EL (cell line): Measurements from ENCODE around the gene SLC9A2.

Source experiments
- DNase-seq: peaks from one replicate; pipeline ENCODE4 v3.0.0-alpha.2; 2016

The SLC9A2 gene

DNA sequence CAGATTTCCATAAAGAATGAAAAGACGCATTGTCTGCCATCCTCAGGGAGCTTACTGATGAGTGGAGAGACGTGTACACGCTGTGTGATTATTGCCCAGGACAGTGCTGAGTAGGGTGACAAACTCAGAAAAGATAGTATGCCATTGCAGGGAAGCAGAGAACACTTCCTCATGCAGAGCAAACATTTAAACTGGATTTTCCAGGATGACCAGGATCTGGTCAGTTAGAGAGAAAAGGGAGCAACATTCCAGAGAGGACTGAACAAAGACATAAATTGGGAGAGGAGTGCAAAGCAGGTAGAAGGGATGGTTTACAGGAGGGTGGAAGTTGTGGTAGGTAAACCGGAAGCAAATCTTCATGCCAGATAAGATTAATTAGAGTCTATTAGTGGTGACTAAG, 2.3 kb downstream of the SLC9A2 start:
- DNase-seq, result no peak

DNA sequence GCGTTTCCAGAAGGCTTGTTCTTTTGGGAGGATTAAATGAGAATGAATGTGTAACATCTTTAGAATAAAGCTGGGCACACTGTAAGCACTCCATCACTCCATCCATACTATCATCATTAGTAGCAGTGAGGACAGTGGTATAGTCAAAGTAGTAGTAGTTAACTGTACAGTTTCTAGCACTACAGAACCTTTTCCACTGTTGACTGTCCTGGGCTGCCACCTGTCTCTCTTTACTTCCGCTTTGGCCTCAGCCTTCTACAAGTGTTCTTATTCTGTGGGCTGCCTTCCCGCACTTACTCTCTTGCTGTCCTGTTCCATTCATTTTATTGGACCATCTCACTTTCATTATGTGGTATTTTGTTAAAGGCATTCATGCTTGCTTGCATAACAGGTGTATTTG, 3.3 kb downstream of the SLC9A2 start:
- DNase-seq, result no peak

DNA sequence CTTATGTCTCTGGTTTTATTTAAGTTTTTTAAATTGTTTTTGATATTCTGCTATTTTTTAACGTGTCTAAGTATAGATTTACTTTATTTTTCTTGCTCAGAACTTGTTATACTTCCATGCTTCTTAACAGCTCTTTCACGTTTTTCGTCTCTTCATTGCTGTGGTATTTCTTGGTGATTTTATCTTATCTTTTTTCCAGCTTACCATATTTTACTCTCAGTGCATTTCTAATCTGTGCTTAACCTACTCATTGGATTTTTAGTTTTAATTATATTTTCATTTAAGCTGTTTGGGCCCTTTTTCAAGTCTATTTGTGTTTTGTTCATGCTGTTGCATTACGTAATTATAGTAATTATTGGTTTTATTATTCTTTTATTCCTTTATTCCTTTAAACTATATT, 11.1 kb downstream of the SLC9A2 start:
- no peak for DNase-seq

DNA sequence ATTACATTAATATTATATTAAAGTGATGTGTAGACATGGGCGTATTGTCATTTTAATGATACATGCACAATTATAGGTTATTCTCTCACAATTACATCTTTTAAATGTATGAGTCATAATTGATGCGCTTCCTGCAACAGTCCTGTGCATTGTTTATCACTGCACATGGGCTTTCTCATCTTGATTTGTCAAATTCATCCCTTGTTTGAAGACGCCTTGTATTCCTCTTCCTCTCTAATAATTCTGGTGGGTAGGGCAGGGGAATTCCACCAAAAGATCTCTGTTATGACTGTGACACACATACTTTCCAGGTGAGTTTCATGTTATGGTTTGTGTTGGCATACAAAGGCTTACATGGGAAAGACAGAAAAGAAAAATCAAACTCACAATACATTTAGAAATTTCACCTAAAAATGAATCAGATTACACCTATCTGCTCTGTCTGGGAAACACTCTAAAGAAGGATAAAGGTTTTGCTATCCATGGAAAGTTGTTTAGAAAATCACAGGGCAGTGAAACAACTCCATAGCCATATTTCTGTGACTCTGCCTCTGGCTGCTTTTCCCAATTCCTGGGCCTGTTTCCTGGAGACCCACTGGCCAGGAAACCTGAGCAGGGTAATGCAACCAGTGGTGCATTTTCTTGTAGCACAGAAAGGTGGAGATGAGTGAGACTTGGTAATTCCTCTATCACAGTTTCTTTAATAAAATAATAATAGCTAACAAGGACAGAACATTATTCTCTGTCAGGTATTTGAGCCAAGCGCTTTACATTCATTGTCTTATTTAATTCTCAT, 13.2 kb downstream of the SLC9A2 start:
- DNase-seq, result no peak

DNA sequence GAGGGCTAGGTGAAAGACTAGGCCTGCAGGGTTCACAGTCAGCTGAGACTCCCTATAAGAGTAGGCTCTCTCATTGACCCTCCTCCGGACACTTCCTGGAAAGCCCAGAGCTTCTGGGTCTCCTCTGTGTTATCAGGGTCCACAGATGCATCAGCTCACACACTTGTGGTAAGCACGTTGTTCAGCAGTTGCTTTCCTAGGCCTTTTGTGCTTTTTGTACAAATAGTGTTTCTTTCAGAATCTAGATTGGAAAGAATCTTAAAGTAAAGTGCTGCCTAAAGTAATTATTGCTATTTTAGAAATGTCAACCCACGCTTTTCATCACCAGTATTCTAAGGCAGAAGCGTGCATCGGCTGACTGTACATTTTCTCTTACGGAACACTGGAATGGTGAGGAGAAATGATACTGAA, 15.5 kb downstream of the SLC9A2 start:
- DNase-seq, result no peak

DNA sequence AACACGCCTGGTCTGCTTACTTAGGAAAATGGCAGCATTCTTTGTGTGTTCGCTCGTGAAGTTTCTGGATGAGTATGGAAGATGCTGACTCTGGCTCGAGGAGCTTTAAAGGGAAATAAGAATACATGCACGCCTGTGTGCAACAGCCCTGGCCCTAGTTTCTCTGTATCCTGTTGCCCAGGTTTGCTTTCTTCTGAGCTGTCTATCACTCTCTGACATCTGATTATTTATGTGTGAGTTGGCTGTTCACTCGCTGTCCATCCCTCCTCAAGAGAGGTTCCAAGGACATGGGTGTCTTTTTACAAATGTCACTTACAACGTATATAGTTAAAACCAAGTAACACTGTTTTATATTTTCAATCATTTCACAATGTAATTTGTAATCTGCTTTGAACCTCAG, 16.0 kb downstream of the SLC9A2 start:
- DNase-seq, result no peak

DNA sequence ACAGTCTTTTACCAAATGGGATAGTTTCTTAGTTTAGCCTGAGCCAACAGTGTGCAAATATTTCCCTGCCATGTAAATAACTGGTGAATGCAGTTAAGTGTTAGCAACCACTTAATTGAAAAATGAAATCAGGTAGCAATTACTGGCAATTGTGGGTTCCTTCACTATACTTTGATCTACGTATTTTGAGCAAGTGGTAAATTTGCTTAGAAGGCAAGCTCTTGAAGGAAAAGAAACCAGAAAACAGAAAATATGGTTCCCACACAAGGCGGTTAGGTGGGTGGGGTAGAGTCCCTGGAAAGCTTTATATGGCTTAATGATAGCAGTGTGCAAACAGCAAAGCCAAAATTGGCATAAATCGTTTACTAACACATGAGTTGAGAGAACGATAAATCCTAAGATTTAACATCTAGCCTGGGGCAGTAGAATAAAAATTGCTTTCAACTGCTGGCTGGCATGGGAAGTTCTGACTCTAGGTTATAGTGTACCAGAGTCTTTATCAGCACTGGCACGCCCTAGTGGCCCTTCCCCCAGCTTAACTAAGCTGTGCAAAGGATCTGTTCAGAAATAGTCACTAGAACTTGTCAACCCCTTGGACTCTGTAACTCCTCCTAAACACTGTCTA, 17.0 kb downstream of the SLC9A2 start:
- DNase-seq, result no peak

DNA sequence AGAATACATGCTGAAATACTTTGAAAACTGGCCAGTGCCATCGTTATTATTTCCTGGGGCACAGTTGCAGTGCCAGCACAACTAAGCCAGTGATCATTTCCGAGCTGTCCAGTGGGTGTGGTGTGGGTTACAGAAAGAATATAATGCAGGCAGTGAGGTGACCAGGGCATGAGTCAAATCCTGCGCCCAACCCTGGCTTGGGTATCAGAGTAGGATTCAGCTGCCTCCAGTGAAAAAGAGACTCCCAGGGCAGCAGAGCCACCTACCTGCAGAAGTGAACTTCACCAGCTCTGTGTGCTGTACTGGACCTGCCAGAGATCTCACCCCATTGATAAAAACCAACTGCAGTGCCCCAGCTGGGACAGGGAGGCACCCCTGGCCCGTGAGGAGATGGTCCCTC, 18.0 kb downstream of the SLC9A2 start:
- DNase-seq, result no peak

DNA sequence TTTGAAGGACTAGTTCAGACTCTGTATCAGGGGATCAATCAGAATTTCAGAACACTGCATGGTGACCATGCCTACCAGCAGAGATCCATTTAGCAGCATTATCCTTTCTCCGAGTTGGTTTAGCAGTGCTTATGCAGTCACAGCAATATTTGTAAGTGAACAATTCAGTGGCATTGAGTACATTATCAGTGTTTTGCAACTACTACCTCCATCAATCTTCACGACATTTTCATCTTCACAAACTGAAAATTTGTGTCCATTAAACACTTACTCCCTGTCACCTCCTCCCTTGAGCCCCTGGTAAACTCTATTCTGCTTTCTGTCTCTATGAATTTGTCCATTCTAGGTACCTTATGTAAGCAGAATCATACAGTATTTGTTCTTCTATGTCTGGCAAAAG, 20.1 kb downstream of the SLC9A2 start:
- no peak for DNase-seq

DNA sequence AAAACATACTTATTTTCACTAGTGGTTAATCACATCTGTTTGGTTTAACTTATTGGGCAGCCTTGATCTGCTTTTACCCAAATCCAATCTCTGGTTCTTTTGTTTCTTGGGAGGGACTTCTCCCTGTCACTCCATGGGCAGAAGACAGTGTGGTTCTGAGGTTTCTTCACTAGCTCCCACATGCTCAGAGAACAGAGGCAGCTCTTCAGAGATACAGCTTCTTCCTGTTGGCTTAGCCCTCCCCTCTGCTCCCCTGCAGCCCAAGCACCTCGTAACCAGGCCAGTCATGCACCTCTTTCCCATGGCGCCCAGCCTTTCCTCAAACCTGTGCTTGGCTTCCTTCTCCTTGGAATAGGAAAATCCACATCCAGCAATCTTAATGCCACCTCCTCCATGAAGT, 32.8 kb downstream of the SLC9A2 start:
- DNase-seq, result no peak

DNA sequence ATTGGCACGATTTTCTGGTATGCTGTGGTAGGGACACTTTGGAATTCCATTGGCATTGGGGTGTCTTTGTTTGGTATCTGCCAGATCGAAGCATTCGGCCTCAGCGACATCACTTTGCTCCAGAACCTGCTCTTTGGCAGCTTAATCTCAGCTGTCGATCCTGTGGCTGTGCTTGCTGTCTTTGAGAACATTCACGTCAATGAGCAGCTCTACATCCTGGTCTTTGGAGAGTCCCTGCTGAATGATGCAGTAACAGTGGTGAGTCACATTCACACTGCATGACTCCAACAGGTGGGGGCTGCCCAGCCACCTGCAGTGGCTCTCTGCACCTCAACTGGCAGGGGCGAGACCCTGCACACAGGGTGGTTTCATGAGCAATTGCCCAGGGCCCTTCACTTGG, 38.4 kb downstream of the SLC9A2 start:
- no peak for DNase-seq

DNA sequence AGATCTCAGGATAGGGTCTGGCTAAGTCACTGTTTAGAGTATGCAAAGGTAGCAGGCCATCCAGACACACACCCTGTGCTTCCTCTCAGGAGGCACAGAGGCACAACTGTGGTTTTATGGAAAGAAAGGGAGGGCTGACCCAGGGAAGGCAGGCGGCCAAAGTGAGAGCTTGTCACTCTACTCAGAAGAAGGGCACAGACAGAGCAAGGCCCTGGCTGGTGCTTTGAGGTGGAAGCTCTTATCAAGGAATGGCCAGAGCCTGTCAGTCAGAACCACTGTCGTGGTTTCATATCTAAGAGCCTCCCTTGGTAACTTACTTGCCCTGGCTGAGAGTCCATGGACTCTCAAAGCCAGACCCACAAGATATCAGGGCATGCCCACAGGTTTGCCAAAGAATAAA, 40.7 kb downstream of the SLC9A2 start:
- no peak for DNase-seq

DNA sequence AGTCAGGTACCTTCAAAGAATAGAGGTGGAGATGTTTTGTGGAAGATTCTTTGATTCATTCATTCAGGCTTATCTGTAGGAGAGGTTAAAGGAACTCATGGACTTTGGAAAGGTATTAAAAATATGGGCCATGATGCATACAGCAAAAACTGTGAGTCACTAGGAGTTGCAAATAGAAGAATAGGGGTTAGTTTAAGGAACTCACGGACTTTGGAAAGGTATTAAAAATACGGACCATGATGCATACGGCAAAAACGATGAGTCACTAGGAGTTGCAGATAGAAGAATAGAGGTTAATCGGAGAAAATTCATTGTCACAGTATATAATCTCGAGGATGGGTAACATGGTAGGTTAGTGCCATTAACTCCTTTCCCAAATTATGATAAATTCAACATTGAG, 41.2 kb downstream of the SLC9A2 start:
- no peak for DNase-seq

DNA sequence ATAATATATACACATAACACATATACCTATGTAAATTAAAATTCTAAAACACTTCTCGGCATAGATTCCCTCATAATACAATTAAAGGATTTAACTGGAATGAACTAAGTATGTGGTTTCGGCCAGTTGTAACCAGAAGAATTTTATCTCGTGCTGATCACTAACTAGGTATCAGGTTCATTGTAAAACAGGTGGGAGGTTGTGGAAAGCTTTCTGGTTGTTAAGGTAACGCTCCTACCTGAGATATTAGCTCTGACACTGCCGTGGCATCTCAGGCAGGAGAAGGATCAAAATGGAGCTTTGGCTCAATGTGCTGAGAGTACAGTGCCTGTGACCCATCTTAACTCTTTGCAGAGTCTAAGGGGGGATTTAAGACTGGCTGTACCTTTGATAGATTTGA, 42.5 kb downstream of the SLC9A2 start:
- no peak for DNase-seq

DNA sequence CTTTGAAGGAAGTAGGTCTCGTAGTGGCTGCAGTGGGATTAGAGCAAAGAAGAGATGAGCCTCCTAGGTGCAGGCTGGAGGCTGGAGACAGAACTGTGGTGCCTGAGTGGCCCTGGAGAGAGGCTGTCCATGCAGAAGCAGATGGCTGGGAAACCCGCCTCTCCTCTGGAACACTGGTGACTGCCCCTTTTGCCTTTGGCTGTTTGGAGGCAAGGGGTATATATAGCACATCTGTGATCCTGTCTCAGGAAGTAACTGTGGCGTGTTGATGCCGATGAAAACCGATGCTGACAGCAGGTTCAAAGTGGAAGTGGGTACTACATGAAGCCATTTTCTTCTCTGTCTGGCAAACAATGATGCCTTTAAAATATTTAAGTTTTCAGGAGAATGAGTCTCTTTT, 43.5 kb downstream of the SLC9A2 start:
- DNase-seq, result no peak

DNA sequence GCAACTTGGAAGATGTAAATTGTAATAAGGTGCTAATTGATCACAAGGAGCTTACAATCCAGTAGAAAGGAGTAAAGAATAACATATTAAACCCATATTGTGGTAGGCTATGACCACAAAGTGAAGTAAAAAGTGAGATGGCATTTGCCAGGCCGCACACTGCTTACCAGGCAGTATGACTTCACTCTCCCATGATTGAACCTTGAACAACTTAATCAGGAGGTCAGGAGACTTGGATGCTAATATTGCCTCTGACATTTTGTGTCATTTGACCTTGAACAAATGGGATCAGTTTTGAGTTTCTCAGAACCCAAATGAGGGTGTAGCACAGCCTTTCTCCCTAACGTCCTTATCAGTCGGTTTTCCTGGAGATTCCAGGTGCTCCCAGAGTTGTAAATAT, 44.0 kb downstream of the SLC9A2 start:
- DNase-seq, result no peak

DNA sequence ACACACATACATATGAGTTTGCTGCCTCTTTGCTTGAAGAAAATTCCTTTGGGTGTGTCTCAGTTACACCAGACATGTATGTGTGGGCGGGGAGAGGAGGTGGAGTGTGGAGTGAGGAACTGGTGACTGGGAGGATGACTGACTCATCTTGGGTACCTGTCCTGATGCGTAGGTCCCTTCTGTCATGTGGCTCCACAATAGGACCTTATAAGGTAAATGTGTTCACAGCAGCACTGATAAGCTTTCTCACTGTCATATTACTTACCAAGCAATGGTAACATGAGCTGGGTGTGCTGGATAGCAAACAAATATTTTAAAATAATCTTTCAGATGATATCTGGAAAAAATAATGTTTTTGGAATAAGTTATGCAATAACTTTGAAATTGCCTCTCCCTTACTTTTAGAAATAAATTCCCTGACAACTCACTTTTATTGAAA, 45.1 kb downstream of the SLC9A2 start:
- DNase-seq, result no peak

DNA sequence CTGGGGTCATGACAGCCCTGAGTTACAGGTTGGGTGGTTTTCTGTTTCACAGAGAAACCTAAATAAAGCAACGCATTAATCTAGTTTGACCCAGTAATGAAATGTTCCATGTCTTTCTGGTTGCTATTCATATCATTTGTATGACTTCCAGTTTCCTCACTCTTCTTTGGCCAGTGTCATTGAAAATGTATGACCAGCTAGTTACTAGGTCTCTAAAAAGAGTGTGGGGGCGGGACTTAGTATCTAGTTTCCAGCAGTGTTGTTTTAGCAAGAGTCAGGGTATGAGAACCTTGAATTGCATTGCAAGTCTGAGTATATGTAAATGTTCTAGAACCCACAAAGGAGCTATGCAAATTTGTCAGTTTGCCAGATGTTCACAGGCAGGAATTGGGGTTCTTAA, 47.7 kb downstream of the SLC9A2 start:
- DNase-seq, result no peak

DNA sequence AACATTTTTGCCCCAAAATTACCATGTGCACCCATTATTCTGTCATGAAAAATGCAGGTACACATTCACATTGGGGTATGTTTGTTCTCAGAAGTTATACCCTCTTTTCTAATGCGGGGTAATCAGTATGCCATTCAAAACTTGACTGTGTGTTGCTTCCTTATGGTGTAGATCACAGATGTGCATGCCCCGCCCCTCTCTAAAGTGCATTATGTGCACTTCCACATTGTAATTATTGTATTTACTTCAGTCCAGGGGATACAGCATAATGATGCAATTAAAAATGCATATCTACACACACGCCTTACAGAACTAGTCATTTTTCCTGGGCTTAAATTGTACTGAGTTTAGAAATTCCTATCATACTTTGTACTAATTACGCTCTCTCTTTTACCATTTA, 48.8 kb downstream of the SLC9A2 start:
- DNase-seq, result no peak

DNA sequence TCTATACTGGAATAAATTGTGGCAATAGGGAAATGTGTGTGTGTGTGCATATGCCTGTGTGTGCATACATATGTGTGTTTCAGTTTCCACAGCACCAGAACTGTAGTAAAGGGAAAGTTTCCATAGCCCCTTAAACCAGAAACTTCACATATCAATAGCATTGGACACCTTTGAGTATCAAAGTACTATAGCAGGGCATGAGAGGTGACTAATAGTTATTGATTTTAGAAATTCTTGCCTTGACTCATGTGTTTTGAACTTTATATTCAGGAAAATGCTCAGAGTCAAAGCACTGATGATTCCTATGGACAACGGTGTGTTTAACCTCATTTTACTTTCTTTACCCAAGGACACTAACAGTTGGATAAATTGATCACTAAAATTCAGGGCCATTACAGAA, 50.0 kb downstream of the SLC9A2 start:
- DNase-seq, result no peak

DNA sequence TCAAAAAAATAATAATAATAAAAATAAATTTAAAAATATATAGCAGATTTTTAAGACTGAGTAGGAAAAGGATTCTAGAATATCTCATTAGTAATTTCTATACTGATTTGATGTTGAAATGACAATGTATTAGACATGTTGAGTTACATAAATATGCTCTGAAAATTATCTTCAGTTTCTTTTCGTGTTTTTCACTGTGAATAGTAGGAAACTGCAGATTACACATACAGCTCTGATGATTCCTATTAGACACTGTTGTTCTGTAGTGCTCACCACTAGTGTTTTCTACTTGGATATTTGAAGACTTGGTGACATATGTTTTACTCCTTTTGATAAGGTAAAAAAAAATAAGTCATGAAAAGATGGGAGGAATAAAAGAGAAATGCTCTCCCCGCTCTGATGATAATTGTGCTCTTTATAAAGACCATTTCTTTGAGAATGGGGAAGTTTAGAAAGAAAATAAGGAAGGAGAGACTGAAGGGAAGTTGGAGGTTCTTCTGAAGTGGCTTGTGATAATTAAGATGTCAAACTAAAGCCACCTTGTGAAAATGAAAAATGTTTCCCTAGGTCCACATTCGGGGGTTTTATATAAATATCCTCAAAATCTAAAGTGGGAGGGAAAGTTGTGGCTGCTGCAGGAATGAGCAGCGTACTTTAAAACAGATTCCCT, 52.9 kb downstream of the SLC9A2 start:
- DNase-seq, result no peak

DNA sequence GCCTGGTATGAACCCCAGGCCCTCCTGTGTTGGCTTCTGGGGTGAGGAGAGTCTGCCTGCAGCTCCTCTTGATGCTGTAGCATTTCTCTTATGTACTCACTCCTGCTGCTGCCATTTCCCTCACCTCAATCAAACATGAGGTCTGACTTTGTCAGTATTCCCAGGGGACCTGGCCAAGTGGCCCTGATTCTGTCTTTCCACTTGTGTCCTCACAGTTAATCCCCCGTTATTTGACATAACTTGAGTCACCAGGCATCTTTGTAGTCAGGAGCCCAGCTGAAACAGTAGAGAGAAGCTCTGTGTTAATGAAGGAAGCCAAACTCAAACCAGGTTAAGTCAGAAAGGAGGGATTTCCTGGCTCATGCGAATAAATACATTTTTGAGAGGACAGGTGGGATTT, 55.0 kb downstream of the SLC9A2 start:
- DNase-seq, result no peak

DNA sequence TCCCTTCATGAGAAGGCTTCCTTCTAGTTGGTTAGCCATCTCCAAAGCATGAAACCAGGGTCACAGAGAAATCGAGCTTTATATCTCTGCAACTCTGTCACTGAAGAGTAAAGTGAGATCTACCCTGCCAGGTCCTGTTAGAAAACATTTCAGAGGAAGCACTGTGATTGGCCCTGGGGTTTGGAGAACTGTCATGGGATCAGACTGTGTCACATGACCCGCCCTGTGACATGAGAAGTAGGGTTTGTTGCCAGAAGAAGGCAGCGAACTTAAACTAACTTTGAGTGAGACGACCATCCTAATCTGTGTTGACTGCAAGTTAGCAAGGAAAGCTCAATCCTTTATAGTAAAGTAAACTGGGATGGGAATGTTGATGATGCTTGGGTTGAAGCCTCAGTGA, 55.5 kb downstream of the SLC9A2 start:
- no peak for DNase-seq
